ENCODE data around the gene SPPL3. TPM values are rescaled to one million over a fixed set of nuclear protein-coding genes. Genes with fewer than 3 reads are reported as not detected.
A peak's percentile ranks its signal among the peaks of the same experiment; 100 is the strongest.

SPPL3 gene
- total RNA-seq, 1 experiment from 2014 or later = 32.5 TPM

DNA sequence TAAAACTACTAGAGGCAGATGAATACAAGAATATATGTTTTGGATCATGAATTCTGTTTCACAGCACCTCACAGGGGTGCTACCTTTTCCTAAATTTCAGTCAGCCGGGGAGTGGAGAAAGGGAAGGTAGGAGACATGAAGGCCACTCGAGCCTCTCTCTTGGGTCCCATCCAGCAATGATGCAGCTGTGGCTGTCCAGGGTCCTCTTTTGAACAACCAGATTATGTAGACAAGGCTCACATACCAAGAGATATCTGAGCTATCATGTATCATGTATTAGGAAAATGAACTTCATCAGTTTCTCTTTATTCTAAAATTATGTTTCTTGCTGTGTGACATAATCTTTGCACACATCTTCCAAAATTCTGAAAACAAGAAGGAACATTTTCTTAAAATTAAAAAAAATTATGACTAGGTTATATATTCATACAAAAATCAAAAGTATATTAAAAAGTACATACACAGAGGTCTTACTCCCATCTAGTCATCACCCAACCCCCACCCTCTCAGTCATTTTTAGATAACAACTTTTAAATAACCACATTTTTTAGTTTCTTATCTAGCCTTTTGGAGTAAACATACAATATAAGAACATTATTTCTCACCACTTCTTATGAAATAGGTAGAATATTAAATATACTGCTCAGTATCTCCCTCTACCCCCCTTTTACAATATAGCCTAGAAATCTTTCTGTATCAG, 89.8 kb downstream of the SPPL3 start (continued):
- TF ChIP-seq TCF7 (CRISPR knock-in tag; IDR thresholded peaks at IDR 0.05; ENCODE audit: low read depth) = no peak
- no peak for TF ChIP-seq ZNF263 (CRISPR knock-in tag; IDR thresholded peaks at IDR 0.05; ENCODE audit: low read depth)
- TF ChIP-seq ATF1 (CRISPR knock-in tag; IDR thresholded peaks at IDR 0.05) = no peak
- TF ChIP-seq SMAD3 (CRISPR knock-in tag; IDR thresholded peaks at IDR 0.05; ENCODE audit: borderline replicate concordance) = no peak
- TF ChIP-seq NFE2L1 (CRISPR knock-in tag; IDR thresholded peaks at IDR 0.05) = no peak

DNA sequence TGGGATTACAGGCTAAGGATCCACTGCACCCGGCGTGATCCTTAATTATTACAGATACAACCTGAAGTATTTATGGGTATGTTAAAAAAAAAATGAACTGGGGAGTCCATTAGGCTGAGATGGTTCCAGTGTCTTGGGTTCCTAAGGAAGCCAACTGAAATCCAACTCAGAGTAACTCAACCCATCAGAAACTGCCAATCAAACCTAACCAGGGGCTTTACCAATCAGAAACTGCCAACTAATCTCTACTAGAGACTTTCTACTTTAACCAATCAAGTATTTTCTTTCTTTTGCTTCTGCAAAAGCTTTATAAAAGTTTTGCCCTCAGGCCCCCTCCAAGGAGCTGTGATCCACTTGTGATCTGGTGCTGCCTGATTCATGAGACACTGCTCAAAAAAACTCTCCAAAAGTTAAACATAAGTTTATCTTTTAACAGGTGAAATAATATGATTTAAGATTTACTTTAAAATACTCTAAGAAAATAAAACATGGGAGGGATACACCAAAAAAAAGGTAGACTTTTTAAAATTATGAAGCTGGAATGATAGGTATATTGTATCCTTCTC, 90.5 kb downstream of the SPPL3 start:
- H3K9me3 Mint-ChIP-seq = no peaks in the 10 kb centered on the region
- ChIA-PET POLR2A (no interaction called here), CTCF (no interaction called here)

DNA sequence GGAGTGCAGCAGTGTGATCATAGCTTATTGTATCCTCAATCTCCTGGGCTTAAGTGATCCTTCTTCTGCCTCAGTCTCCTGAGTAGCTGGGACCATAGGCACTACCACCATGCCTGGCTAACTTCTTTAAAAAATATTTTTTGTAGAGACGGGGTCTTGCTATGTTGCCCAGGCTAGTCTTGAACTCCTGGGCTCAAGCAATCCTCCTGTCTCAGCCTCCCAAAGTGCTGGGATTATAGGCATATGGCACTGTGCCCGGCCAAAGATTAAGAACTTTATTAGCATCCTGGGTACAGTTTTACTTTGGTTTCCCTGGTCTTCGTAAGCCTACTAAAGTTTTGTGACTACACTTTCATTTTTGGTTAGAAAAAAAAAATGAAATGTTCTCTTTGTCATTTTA, 94.1 kb downstream of the SPPL3 start:
- ATAC-seq (no peak), DNase-seq (ENCODE audit: low spot score) (no peak)
- Mint-ChIP-seq H3K36me3 (peaks cover 16% of the 10 kb centered on the region), H3K4me3 (no peak overlapping the region), H3K27ac (no peak overlapping the region), H3K9me3 (no peaks in the 10 kb centered on the region), H3K4me1 (no peaks in the 10 kb centered on the region; the same call in 1 of the 2 replicates), H3K27me3 (ENCODE audit: low read depth) (no peaks in the 10 kb centered on the region)
- TF ChIP-seq ZNF219 (CRISPR knock-in tag; IDR thresholded peaks at IDR 0.05; ENCODE audit: borderline replicate concordance) = no peak
- TF ChIP-seq ZNF121 (CRISPR knock-in tag; IDR thresholded peaks at IDR 0.05) = 0 out of 2 replicates have a peak, but pooled peaks have one; percentile 12
- ChIA-PET CTCF (no interaction called here), POLR2A (no interaction called here)

More for the DNA sequence above, 90.5 kb downstream of the SPPL3 start:
- H3K27ac Mint-ChIP-seq = no peak overlapping the region
- H3K27me3 Mint-ChIP-seq (ENCODE audit: low read depth) = no peaks in the 10 kb centered on the region
- H3K36me3 Mint-ChIP-seq = peaks cover 13% of the 10 kb centered on the region
- ATAC-seq (no peak), DNase-seq (ENCODE audit: low spot score) (no peak)
- H3K4me1 Mint-ChIP-seq = peaks cover 5% of the 10 kb centered on the region; the same call in 1 of the 2 replicates
- TF ChIP-seq, protein P1, sequence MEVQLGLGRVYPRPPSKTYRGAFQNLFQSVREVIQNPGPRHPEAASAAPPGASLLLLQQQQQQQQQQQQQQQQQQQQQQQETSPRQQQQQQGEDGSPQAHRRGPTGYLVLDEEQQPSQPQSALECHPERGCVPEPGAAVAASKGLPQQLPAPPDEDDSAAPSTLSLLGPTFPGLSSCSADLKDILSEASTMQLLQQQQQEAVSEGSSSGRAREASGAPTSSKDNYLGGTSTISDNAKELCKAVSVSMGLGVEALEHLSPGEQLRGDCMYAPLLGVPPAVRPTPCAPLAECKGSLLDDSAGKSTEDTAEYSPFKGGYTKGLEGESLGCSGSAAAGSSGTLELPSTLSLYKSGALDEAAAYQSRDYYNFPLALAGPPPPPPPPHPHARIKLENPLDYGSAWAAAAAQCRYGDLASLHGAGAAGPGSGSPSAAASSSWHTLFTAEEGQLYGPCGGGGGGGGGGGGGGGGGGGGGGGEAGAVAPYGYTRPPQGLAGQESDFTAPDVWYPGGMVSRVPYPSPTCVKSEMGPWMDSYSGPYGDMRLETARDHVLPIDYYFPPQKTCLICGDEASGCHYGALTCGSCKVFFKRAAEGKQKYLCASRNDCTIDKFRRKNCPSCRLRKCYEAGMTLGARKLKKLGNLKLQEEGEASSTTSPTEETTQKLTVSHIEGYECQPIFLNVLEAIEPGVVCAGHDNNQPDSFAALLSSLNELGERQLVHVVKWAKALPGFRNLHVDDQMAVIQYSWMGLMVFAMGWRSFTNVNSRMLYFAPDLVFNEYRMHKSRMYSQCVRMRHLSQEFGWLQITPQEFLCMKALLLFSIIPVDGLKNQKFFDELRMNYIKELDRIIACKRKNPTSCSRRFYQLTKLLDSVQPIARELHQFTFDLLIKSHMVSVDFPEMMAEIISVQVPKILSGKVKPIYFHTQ (CRISPR knock-in tag; IDR thresholded peaks at IDR 0.05) = no peak
- TF ChIP-seq, protein P2, sequence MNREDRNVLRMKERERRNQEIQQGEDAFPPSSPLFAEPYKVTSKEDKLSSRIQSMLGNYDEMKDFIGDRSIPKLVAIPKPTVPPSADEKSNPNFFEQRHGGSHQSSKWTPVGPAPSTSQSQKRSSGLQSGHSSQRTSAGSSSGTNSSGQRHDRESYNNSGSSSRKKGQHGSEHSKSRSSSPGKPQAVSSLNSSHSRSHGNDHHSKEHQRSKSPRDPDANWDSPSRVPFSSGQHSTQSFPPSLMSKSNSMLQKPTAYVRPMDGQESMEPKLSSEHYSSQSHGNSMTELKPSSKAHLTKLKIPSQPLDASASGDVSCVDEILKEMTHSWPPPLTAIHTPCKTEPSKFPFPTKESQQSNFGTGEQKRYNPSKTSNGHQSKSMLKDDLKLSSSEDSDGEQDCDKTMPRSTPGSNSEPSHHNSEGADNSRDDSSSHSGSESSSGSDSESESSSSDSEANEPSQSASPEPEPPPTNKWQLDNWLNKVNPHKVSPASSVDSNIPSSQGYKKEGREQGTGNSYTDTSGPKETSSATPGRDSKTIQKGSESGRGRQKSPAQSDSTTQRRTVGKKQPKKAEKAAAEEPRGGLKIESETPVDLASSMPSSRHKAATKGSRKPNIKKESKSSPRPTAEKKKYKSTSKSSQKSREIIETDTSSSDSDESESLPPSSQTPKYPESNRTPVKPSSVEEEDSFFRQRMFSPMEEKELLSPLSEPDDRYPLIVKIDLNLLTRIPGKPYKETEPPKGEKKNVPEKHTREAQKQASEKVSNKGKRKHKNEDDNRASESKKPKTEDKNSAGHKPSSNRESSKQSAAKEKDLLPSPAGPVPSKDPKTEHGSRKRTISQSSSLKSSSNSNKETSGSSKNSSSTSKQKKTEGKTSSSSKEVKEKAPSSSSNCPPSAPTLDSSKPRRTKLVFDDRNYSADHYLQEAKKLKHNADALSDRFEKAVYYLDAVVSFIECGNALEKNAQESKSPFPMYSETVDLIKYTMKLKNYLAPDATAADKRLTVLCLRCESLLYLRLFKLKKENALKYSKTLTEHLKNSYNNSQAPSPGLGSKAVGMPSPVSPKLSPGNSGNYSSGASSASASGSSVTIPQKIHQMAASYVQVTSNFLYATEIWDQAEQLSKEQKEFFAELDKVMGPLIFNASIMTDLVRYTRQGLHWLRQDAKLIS (CRISPR knock-in tag; IDR thresholded peaks at IDR 0.05; ENCODE audit: borderline replicate concordance) = no peak
- H3K4me3 Mint-ChIP-seq = no peak overlapping the region

DNA sequence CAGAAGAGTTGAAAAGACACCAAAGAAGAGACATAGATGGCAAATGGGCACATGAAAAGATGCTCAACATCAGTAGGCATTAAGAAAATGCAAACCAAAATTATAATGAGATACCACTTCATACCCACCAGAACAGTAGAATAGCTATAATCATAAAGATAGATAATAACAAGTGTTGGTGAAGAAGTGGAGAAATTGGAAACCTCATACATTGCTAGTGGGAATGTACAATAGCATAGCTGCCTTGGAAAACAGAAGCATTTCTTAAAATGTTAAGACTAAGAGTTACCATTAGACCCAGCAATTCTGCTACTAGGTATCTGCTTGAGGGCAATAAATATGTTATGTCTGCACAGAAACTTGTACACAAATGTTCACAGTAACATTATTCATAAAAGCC, 99.7 kb downstream of the SPPL3 start:
- H3K9me3 Mint-ChIP-seq = no peaks in the 10 kb centered on the region
- H3K27ac Mint-ChIP-seq = no peak overlapping the region
- H3K4me1 Mint-ChIP-seq = peaks cover 26% of the 10 kb centered on the region
- no peak overlapping the region for H3K4me3 Mint-ChIP-seq
- no peaks in the 10 kb centered on the region for H3K27me3 Mint-ChIP-seq (ENCODE audit: low read depth)
- DNase-seq (ENCODE audit: low spot score) (no peak), ATAC-seq (no peak)
- ChIA-PET POLR2A (no interaction called here), CTCF (no interaction called here)
- peaks cover 8% of the 10 kb centered on the region for H3K36me3 Mint-ChIP-seq
- no peak for TF ChIP-seq TEAD1 (CRISPR knock-in tag; IDR thresholded peaks at IDR 0.05)
- TF ChIP-seq ZNF138 (CRISPR knock-in tag; conservative IDR thresholded peaks at IDR 0.05) = no peak
- no peak for TF ChIP-seq JAZF1 (CRISPR knock-in tag; IDR thresholded peaks at IDR 0.05)
- TF ChIP-seq ZBTB21 (CRISPR knock-in tag; IDR thresholded peaks at IDR 0.05; ENCODE audit: borderline replicate concordance) = no peak
- TF ChIP-seq TP53 (CRISPR knock-in tag; IDR thresholded peaks at IDR 0.05) = no peak
- TF ChIP-seq, protein P3, sequence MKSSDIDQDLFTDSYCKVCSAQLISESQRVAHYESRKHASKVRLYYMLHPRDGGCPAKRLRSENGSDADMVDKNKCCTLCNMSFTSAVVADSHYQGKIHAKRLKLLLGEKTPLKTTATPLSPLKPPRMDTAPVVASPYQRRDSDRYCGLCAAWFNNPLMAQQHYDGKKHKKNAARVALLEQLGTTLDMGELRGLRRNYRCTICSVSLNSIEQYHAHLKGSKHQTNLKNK (CRISPR knock-in tag; IDR thresholded peaks at IDR 0.05) = no peak
- TF ChIP-seq, protein P4, sequence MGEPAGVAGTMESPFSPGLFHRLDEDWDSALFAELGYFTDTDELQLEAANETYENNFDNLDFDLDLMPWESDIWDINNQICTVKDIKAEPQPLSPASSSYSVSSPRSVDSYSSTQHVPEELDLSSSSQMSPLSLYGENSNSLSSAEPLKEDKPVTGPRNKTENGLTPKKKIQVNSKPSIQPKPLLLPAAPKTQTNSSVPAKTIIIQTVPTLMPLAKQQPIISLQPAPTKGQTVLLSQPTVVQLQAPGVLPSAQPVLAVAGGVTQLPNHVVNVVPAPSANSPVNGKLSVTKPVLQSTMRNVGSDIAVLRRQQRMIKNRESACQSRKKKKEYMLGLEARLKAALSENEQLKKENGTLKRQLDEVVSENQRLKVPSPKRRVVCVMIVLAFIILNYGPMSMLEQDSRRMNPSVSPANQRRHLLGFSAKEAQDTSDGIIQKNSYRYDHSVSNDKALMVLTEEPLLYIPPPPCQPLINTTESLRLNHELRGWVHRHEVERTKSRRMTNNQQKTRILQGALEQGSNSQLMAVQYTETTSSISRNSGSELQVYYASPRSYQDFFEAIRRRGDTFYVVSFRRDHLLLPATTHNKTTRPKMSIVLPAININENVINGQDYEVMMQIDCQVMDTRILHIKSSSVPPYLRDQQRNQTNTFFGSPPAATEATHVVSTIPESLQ (CRISPR knock-in tag; IDR thresholded peaks at IDR 0.05) = no peak
- TF ChIP-seq CREM (CRISPR knock-in tag; IDR thresholded peaks at IDR 0.05) = no peak
- no peak for TF ChIP-seq GRHL2 (CRISPR knock-in tag; IDR thresholded peaks at IDR 0.05; ENCODE audit: insufficient replicate concordance, severe bottlenecking)
